Esophagus squamous epithelium (tissue), 5 donors: ENCODE results near the gene OTUD1. TPM values are rescaled to one million over a fixed set of nuclear protein-coding genes. Genes with fewer than 3 reads are reported as not detected.

Source experiments
- DNase-seq: peaks from one replicate; lab custom pipeline; 2025; lab: John Stamatoyannopoulos, UW
- H3K27ac ChIP-seq, 4 donors: fragments of 200-600 bp; sonication (generic); one replicate each; pipeline ENCODE4 v1.5.1; 2016 to 2019; ENCODE audit warnings: mild to moderate bottlenecking in 1 of 4
- H3K27me3 ChIP-seq, 4 donors: fragments of 200-600 bp; sonication (generic); 1 replicate in 3 of 4; 2 replicates in 1 of 4; pipeline versions ENCODE4 v1.5.1 to v1.6.0; 2017 to 2021; ENCODE audit warnings: antibody characterized with exemption in 1 of 4
- H3K36me3 ChIP-seq, 3 donors: fragments of 200-600 bp; sonication (generic); one replicate each; pipeline ENCODE4 v1.5.1; 2016 to 2019
- H3K4me1 ChIP-seq, 3 donors: fragments of 200-600 bp; sonication (generic); one replicate each; pipeline ENCODE4 v1.5.1; 2017 to 2019
- H3K4me3 ChIP-seq, 4 donors: fragments of 200-600 bp; sonication (generic); 1 replicate in 3 of 4; 2 replicates in 1 of 4; pipeline ENCODE4 v1.5.1; 2016 to 2019; ENCODE audit warnings: mild to moderate bottlenecking in 2 of 4, moderate library complexity in 1 of 4
- H3K9me3 ChIP-seq, 3 donors: fragments of 200-600 bp; sonication (generic); one replicate each; pipeline ENCODE4 v1.5.1; 2016 to 2019
- CTCF ChIP-seq, 6 experiments: fragments of 450-650 bp in 4 of 6; fragments of 200-600 bp in 2 of 6; sonication (generic) in 2 of 6; IDR thresholded peaks; one replicate each; pipeline ENCODE4 v1.5.1; 2016 to 2019; ENCODE audit warnings: antibody characterized with exemption in 6 of 6, mild to moderate bottlenecking in 4 of 6, moderate library complexity in 4 of 6
- POLR2A ChIP-seq, 4 donors: fragments of 450-650 bp; IDR thresholded peaks; one replicate each; pipeline ENCODE4 v1.6.1; 2017; ENCODE audit warnings: antibody characterized with exemption in 4 of 4, mild to moderate bottlenecking in 4 of 4, moderate library complexity in 3 of 4
- WGBS, 2 donors: methylation state at CpG; one replicate each; pipeline ENCODE4 v1.1.5; 2018; 5-methylcytosine and 5-hydroxymethylcytosine counted together
- intact Hi-C: fragments of 100-400 bp; cut with DNase I; formaldehyde crosslinking; loops from one replicate; pipeline ENCODE4 v1.15.0; 2022
- total RNA-seq, 4 donors: library from RNA; depleted of rRNA; stranded (reverse); fragments of >200 nt; gene quantifications; one replicate each; pipeline ENCODE4 v1.1.0, GENCODE V29; 2016
- donor health status: DM: yes; HTN: yes; CAD: no.

Gene OTUD1
- total RNA-seq, 4 donors from 2014 or later: 4.3 to 10.1 (median 6.4) TPM

DNA sequence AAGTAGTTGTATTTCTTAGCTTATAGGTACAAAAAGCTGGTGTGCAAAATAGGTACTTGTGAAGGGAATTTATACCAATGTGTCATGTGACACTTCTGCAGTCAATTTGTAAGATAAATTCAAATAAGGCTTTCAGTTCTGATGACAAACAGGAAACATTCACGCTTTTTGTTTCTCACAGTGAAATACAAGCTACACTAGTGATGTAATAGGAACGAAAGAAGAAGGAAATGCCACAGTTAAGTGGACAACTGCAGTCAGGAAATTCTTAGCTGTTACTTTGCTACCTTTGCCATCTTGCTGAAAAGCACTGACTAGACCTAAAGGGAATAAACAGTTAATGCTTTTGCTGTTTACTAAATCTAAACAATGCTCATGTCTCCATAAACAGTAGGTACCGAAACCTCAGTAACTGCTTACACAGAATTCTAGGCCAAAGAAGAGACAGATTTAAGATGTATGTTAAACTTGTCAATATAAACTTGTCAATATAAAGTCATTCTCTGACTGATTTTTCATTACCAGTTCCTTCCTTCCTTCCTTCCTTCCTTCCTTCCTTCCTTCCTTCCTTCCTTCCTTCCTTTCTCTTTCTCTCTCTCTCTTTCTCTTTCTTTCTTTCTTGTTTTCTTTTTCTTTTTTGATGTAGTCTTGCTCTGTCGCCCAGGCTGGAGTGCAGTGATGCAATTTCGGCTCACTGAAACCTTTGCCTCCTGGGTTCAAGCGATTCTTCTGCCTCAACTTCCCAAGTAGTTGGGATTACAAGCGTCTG is 10.1 kb downstream of the OTUD1 start:
- peaks cover 0 to 33% (median 3%) of the 10 kb centered on the region in 3 donors for H3K4me1 ChIP-seq
- no peak overlapping the region for H3K4me3 ChIP-seq
- no peak overlapping the region for H3K27ac ChIP-seq
- no peak for TF ChIP-seq POLR2A (IDR thresholded peaks at IDR 0.05)
- TF ChIP-seq CTCF (IDR thresholded peaks at IDR 0.05): no peak
- intact Hi-C loops: no loop called here
- WGBS, 2 donors: 79 to 81% methylated on average over 7 of the region's 7 CpGs
- DNase-seq: no peak
- peaks cover 0 to 17% (median 0%) of the 10 kb centered on the region in 3 donors for H3K36me3 ChIP-seq
- no peaks in the 10 kb centered on the region for H3K9me3 ChIP-seq
- no peaks in the 10 kb centered on the region for H3K27me3 ChIP-seq

- TF ChIP-seq POLR2A (IDR thresholded peaks at IDR 0.05) (no peak), CTCF (IDR thresholded peaks at IDR 0.05) (no peak)
- intact Hi-C loops: no loop called here
Measured at GRCh38 chr10:23452033-23452655, 13.3 kb downstream of the OTUD1 start.

GRCh38 chr10:23453465-23453864 is 14.6 kb downstream of the OTUD1 start:
- WGBS, 2 donors: 45 to 48% methylated on average over 4 of the region's 4 CpGs
- intact Hi-C loops: no loop called here
- TF ChIP-seq CTCF (IDR thresholded peaks at IDR 0.05) (no peak), POLR2A (IDR thresholded peaks at IDR 0.05) (no peak)

More at GRCh38 chr10:23452033-23452655, 13.3 kb downstream of the OTUD1 start:
- Histone ChIP-seq H3K36me3 (peaks cover 0 to 5% (median 0%) of the 10 kb centered on the region in 3 donors), H3K4me1 (peaks cover 0 to 25% (median 0%) of the 10 kb centered on the region in 3 donors), H3K4me3 (no peak overlapping the region), H3K27ac (no peak overlapping the region), H3K9me3 (no peaks in the 10 kb centered on the region), H3K27me3 (no peaks in the 10 kb centered on the region)
- no peak for DNase-seq
- WGBS, 2 donors: 83 to 92% methylated on average over 4 of the region's 4 CpGs

GRCh38 chr10:23457632-23458417 is 18.9 kb downstream of the OTUD1 start:
- Histone ChIP-seq H3K4me3 (no peak overlapping the region), H3K27ac (no peak overlapping the region), H3K27me3 (no peaks in the 10 kb centered on the region), H3K9me3 (no peaks in the 10 kb centered on the region), H3K4me1 (peaks cover 0 to 18% (median 0%) of the 10 kb centered on the region in 3 donors), H3K36me3 (no peaks in the 10 kb centered on the region)
- intact Hi-C loops: no loop called here
- 65 to 79% methylated on average over 6 of the region's 6 CpGs for WGBS, 2 donors
- TF ChIP-seq CTCF (IDR thresholded peaks at IDR 0.05) (no peak), POLR2A (IDR thresholded peaks at IDR 0.05) (no peak)
- DNase-seq: no peak

More at GRCh38 chr10:23453465-23453864, 14.6 kb downstream of the OTUD1 start:
- Histone ChIP-seq H3K4me3 (no peak overlapping the region), H3K4me1 (peaks cover 0 to 24% (median 0%) of the 10 kb centered on the region in 3 donors), H3K36me3 (no peaks in the 10 kb centered on the region), H3K27me3 (no peaks in the 10 kb centered on the region), H3K27ac (peak overlapping the region in 1 of 4 donors; percentile 7), H3K9me3 (no peaks in the 10 kb centered on the region)
- DNase-seq: no peak
